Uterus (tissue), 4 donors: Measurements from ENCODE around the gene DOK6. TPM values are rescaled to one million over a fixed set of nuclear protein-coding genes. Genes with fewer than 3 reads are reported as not detected.

Experiments
- DNase-seq, 2 donors: peaks; one replicate each; pipeline ENCODE4 v3.0.0-alpha.2; 2019 to 2020
- H3K27ac ChIP-seq, 2 donors: fragments of 200-600 bp; sonication (generic); 1 replicate in 1 of 2; 2 replicates in 1 of 2; pipeline ENCODE4 v1.5.1; 2016 to 2018
- H3K27me3 ChIP-seq, 2 donors: fragments of 200-600 bp; sonication (generic); one replicate each; pipeline ENCODE4 v1.5.1; 2018 to 2019; ENCODE audit warnings: control low read depth in 1 of 2
- H3K36me3 ChIP-seq, 2 donors: fragments of 200-600 bp; sonication (generic); one replicate each; pipeline ENCODE4 v1.5.1; 2019; ENCODE audit warnings: control low read depth in 1 of 2
- H3K4me1 ChIP-seq, 2 donors: fragments of 200-600 bp; sonication (generic); one replicate each; pipeline ENCODE4 v1.5.1; 2018 to 2019; ENCODE audit warnings: control low read depth in 1 of 2
- H3K4me3 ChIP-seq, 2 donors: fragments of 200-600 bp; sonication (generic); 1 replicate in 1 of 2; 2 replicates in 1 of 2; pipeline ENCODE4 v1.5.1; 2018 to 2019; ENCODE audit warnings: mild to moderate bottlenecking in 1 of 2
- H3K9me3 ChIP-seq, 2 donors: fragments of 200-600 bp; sonication (generic); one replicate each; pipeline ENCODE4 v1.5.1; 2019; ENCODE audit warnings: control low read depth in 1 of 2
- CTCF ChIP-seq, 4 experiments: fragments of 200-600 bp in 2 of 4; fragments of 450-650 bp in 2 of 4; sonication (generic) in 2 of 4; IDR thresholded peaks; one replicate each; pipeline ENCODE4 v1.5.1; 2016 to 2019; ENCODE audit warnings: antibody characterized with exemption in 4 of 4, mild to moderate bottlenecking in 2 of 4, moderate library complexity in 1 of 4
- POLR2A ChIP-seq, 2 donors: fragments of 450-650 bp; IDR thresholded peaks; one replicate each; pipeline ENCODE4 v1.6.1; 2016; ENCODE audit warnings: antibody characterized with exemption in 2 of 2, mild to moderate bottlenecking in 1 of 2, moderate library complexity in 1 of 2
- intact Hi-C: fragments of 100-400 bp; cut with DNase I; formaldehyde crosslinking; loops from one replicate; pipeline ENCODE4 v1.15.1; 2023; ENCODE audit warnings: low total_unique reads
- total RNA-seq, 4 donors: library from RNA; depleted of rRNA in 3 of 4; stranded (reverse); fragments of >200 nt in 3 of 4; gene quantifications; one replicate each; pipeline versions ENCODE4 v1.1.0 to v1.2.4, GENCODE V29; 2014 to 2023
- donor health status: DM: yes; HTN: yes; CAD: no.

Gene DOK6
- total RNA-seq, 4 donors from 2014 or later, result 0.26 to 9.5 (median 1.4) TPM

GRCh38 chr18:69720422-69720821, 319.7 kb downstream of the DOK6 start:
- no peaks in the 10 kb centered on the region for H3K36me3 ChIP-seq
- intact Hi-C loops, result no loop called here

GRCh38 chr18:69723434-69723833, 322.7 kb downstream of the DOK6 start:
- Histone ChIP-seq H3K4me1 (no peaks in the 10 kb centered on the region), H3K27me3 (no peaks in the 10 kb centered on the region), H3K4me3 (no peak overlapping the region), H3K27ac (no peak overlapping the region), H3K36me3 (no peaks in the 10 kb centered on the region), H3K9me3 (peaks cover 0 to 8% of the 10 kb centered on the region in 2 donors)
- intact Hi-C loops, result no loop called here
- no peak for DNase-seq
- TF ChIP-seq POLR2A (IDR thresholded peaks at IDR 0.05) (no peak), CTCF (IDR thresholded peaks at IDR 0.05) (no peak)

More at GRCh38 chr18:69720422-69720821, 319.7 kb downstream of the DOK6 start:
- Histone ChIP-seq H3K27me3 (no peaks in the 10 kb centered on the region), H3K4me3 (no peak overlapping the region), H3K27ac (no peak overlapping the region), H3K9me3 (peaks cover 0 to 8% of the 10 kb centered on the region in 2 donors), H3K4me1 (no peaks in the 10 kb centered on the region)
- no peak for TF ChIP-seq POLR2A (IDR thresholded peaks at IDR 0.05)
- no peak for TF ChIP-seq CTCF (IDR thresholded peaks at IDR 0.05)
- DNase-seq, result no peak

GRCh38 chr18:69725009-69725408, 324.3 kb downstream of the DOK6 start:
- H3K36me3 ChIP-seq, result no peaks in the 10 kb centered on the region
- no peak overlapping the region for H3K27ac ChIP-seq
- TF ChIP-seq POLR2A (IDR thresholded peaks at IDR 0.05), result no peak
- no peak for TF ChIP-seq CTCF (IDR thresholded peaks at IDR 0.05)
- no peak overlapping the region for H3K4me3 ChIP-seq
- no peaks in the 10 kb centered on the region for H3K4me1 ChIP-seq
- no peaks in the 10 kb centered on the region for H3K27me3 ChIP-seq
- intact Hi-C loops, result no loop called here
- no peak for DNase-seq
- no peaks in the 10 kb centered on the region for H3K9me3 ChIP-seq

GRCh38 chr18:69725855-69726508, 325.3 kb downstream of the DOK6 start:
- Histone ChIP-seq H3K4me3 (no peak overlapping the region), H3K4me1 (no peaks in the 10 kb centered on the region), H3K36me3 (no peaks in the 10 kb centered on the region), H3K27me3 (no peaks in the 10 kb centered on the region), H3K27ac (no peak overlapping the region), H3K9me3 (no peaks in the 10 kb centered on the region)
- TF ChIP-seq CTCF (IDR thresholded peaks at IDR 0.05) (no peak), POLR2A (IDR thresholded peaks at IDR 0.05) (no peak)
- DNase-seq, result no peak
- intact Hi-C loops, result no loop called here

GRCh38 chr18:69727912-69728572, 327.4 kb downstream of the DOK6 start:
- TF ChIP-seq POLR2A (IDR thresholded peaks at IDR 0.05) (no peak), CTCF (IDR thresholded peaks at IDR 0.05) (no peak)
- Histone ChIP-seq H3K36me3 (no peaks in the 10 kb centered on the region), H3K27me3 (no peaks in the 10 kb centered on the region), H3K4me3 (no peak overlapping the region), H3K4me1 (no peaks in the 10 kb centered on the region), H3K9me3 (no peaks in the 10 kb centered on the region), H3K27ac (no peak overlapping the region)
- DNase-seq, result no peak
- intact Hi-C loops, result no loop called here
